ENCODE data around the gene DNAAF5.

DNA sequence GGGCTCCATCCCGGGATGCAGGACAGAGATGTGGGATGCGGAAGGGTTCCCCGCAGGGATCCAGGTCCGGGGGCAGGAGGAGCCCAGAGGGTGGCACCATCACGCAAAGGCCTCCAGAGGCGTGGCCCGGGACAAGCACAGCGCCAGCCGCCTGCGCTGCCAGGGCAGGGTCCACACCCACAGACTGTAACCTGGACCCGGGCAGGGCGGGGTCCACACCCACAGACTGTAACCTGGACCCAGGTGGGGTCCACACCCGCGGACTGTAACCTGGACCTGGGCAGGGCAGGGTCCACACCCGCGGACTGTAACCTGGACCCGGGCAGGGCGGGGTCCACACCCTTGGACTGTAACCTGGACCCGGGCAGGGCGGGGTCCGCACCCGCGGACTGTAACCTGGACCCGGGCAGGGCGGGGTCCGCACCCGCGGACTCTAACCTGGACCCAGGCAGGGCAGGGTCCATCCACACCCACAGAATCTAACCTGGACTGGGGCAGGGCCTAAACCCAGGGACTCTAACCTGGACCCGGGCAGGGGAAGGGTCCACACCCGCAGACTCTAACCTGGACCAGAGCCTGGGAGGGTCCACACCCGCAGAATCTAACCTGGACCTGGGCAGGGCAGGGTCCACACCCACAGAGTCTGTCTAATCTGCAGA is 68.3 kb downstream of the DNAAF5 start:
- TF ChIP-seq, protein P1, sequence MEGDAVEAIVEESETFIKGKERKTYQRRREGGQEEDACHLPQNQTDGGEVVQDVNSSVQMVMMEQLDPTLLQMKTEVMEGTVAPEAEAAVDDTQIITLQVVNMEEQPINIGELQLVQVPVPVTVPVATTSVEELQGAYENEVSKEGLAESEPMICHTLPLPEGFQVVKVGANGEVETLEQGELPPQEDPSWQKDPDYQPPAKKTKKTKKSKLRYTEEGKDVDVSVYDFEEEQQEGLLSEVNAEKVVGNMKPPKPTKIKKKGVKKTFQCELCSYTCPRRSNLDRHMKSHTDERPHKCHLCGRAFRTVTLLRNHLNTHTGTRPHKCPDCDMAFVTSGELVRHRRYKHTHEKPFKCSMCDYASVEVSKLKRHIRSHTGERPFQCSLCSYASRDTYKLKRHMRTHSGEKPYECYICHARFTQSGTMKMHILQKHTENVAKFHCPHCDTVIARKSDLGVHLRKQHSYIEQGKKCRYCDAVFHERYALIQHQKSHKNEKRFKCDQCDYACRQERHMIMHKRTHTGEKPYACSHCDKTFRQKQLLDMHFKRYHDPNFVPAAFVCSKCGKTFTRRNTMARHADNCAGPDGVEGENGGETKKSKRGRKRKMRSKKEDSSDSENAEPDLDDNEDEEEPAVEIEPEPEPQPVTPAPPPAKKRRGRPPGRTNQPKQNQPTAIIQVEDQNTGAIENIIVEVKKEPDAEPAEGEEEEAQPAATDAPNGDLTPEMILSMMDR (IDR thresholded peaks at IDR 0.05): no peak
- no peak for TF ChIP-seq POLR2A (IDR thresholded peaks at IDR 0.05)
